NCI-H82 (cell line): ENCODE data around the gene PDGFB.
A peak's percentile ranks its signal among the peaks of the same experiment; 100 is the strongest.

Source experiments
- DNase-seq: peaks from one replicate; lab custom pipeline; 2025; lab: John Stamatoyannopoulos, UW

The PDGFB gene

GRCh38 chr22:39276440-39277141 lies 31.8 kb upstream of the PDGFB start:
- DNase-seq = no peak

- DNase-seq = peak; percentile 85
Observed at GRCh38 chr22:39275814-39276439, 31.1 kb upstream of the PDGFB start.

GRCh38 chr22:39273950-39274887 lies 29.4 kb upstream of the PDGFB start:
- DNase-seq = no peak

GRCh38 chr22:39270792-39271191 lies 26.0 kb upstream of the PDGFB start:
- no peak for DNase-seq

- no peak for DNase-seq
Observed at GRCh38 chr22:39270280-39270679, 25.5 kb upstream of the PDGFB start.

GRCh38 chr22:39269095-39269790 lies 24.5 kb upstream of the PDGFB start:
- no peak for DNase-seq

- DNase-seq = no peak
Observed at GRCh38 chr22:39268645-39269044, 23.9 kb upstream of the PDGFB start.

GRCh38 chr22:39267974-39268373 lies 23.2 kb upstream of the PDGFB start:
- DNase-seq = no peak

- DNase-seq = peak; percentile 61
Observed at GRCh38 chr22:39266398-39267030, 21.7 kb upstream of the PDGFB start.

- DNase-seq = no peak
Observed at GRCh38 chr22:39265143-39265886, 20.5 kb upstream of the PDGFB start.

GRCh38 chr22:39264349-39265038 lies 19.7 kb upstream of the PDGFB start:
- DNase-seq = no peak

- peak; percentile 58 for DNase-seq
Observed at GRCh38 chr22:39263626-39264348, 19.0 kb upstream of the PDGFB start.

- no peak for DNase-seq
Observed at GRCh38 chr22:39259666-39260065, 14.9 kb upstream of the PDGFB start.

- DNase-seq = no peak
Observed at GRCh38 chr22:39257901-39258475, 13.2 kb upstream of the PDGFB start.

- no peak for DNase-seq
Observed at GRCh38 chr22:39256979-39257378, 12.2 kb upstream of the PDGFB start.

- no peak for DNase-seq
Observed at GRCh38 chr22:39256186-39256552, 11.4 kb upstream of the PDGFB start.

GRCh38 chr22:39255449-39256185 lies 10.8 kb upstream of the PDGFB start:
- DNase-seq = no peak

- DNase-seq = no peak
Observed at GRCh38 chr22:39254789-39255298, 10.1 kb upstream of the PDGFB start.
